GM21529 (cell line): ENCODE data around the gene COX10.
A peak's percentile ranks its signal among the peaks of the same experiment; 100 is the strongest.
"Not testable (repeated sequence)": the region's sequence is repeated elsewhere in the genome, so short reads cannot be mapped to it uniquely, and the experiment has no call there.

Experiments used
- ATAC-seq: cut with Tn5 transposase; IDR thresholded peaks from one replicate; pipeline ENCODE4 v1.9.1; 2021; ENCODE audit not compliant: unreplicated experiment

COX10 gene

GRCh38 chr17:14169287-14169686 lies 100.0 kb downstream of the COX10 start:
- no peak for ATAC-seq

GRCh38 chr17:14169901-14170300 lies 100.6 kb downstream of the COX10 start:
- no peak for ATAC-seq

- not testable (repeated sequence) for ATAC-seq
Observed at GRCh38 chr17:14176989-14177388, 107.7 kb downstream of the COX10 start.

- not testable (repeated sequence) for ATAC-seq
Observed at GRCh38 chr17:14177801-14178200, 108.5 kb downstream of the COX10 start.

- ATAC-seq: not testable (repeated sequence)
Observed at GRCh38 chr17:14179951-14180350, 110.6 kb downstream of the COX10 start.

- ATAC-seq: not testable (repeated sequence)
Observed at GRCh38 chr17:14182084-14182483, 112.8 kb downstream of the COX10 start.

- not testable (repeated sequence) for ATAC-seq
Observed at GRCh38 chr17:14184536-14184935, 115.2 kb downstream of the COX10 start.

- ATAC-seq: not testable (repeated sequence)
Observed at GRCh38 chr17:14186443-14186842, 117.1 kb downstream of the COX10 start.

GRCh38 chr17:14190774-14191173 lies 121.5 kb downstream of the COX10 start:
- ATAC-seq: not testable (repeated sequence)

- not testable (repeated sequence) for ATAC-seq
Observed at GRCh38 chr17:14191469-14191868, 122.2 kb downstream of the COX10 start.

GRCh38 chr17:14192039-14192438 lies 122.7 kb downstream of the COX10 start:
- not testable (repeated sequence) for ATAC-seq

- ATAC-seq: peak; percentile 56
Observed at GRCh38 chr17:14192636-14193344, 123.5 kb downstream of the COX10 start.

GRCh38 chr17:14196377-14196997 lies 127.2 kb downstream of the COX10 start:
- ATAC-seq: no peak

- ATAC-seq: no peak
Observed at GRCh38 chr17:14197057-14197456, 127.8 kb downstream of the COX10 start.

GRCh38 chr17:14197586-14197985 lies 128.3 kb downstream of the COX10 start:
- no peak for ATAC-seq

- ATAC-seq: no peak
Observed at GRCh38 chr17:14198013-14198412, 128.7 kb downstream of the COX10 start.

GRCh38 chr17:14198575-14198974 lies 129.3 kb downstream of the COX10 start:
- no peak for ATAC-seq

- no peak for ATAC-seq
Observed at GRCh38 chr17:14199601-14200000, 130.3 kb downstream of the COX10 start.

- no peak for ATAC-seq
Observed at GRCh38 chr17:14200354-14200753, 131.1 kb downstream of the COX10 start.

- no peak for ATAC-seq
Observed at GRCh38 chr17:14201021-14201987, 132.0 kb downstream of the COX10 start.

- no peak for ATAC-seq
Observed at GRCh38 chr17:14201988-14202380, 132.7 kb downstream of the COX10 start.
